HepG2 (cell line): ENCODE results near the gene HTRA3. TPM values are rescaled to one million over a fixed set of nuclear protein-coding genes. Genes with fewer than 3 reads are reported as not detected.
A peak's percentile ranks its signal among the peaks of the same experiment; 100 is the strongest.

Source experiments
- ATAC-seq: fragments of 200-7000 bp; cut with Tn5 transposase; 3 replicates; pipeline ENCODE4 v1.9.1; 2020; ENCODE audit warnings: mild to moderate bottlenecking, moderate library complexity
- BruUV-seq: library from RNA; stranded (reverse); fragments of 400-500 nt; replicated peaks from 2 replicates; lab custom pipeline; 2021; lab: Mats Ljungman, UMichigan
- CTCF ChIA-PET: fragments of 300-600 bp; formaldehyde crosslinking; extraction: SDS; loops from one replicate; lab custom pipeline; 2021; ENCODE audit warnings: low total read pairs, inconsistent platforms, low intra/inter-chr PET ratio; lab: Yijun Ruan, JAX
- POLR2A ChIA-PET: fragments of 350-600 bp; sonication (Branson Sonifier 250); formaldehyde crosslinking; loops from one replicate; lab custom pipeline; 2020; ENCODE audit warnings: antibody characterized with exemption, inconsistent platforms; lab: Yijun Ruan, JAX
- DNase-seq: peaks from one replicate; pipeline ENCODE4 v3.0.0-alpha.2; 2015; ENCODE audit warnings: low spot score
- FAIRE-seq: peaks from 3 replicates; lab custom pipeline; 2011; peaks lifted over from hg19 to GRCh38; lab: Jason Lieb, UNC
- H2AFZ ChIP-seq: one replicate; pipeline ENCODE4 v1.6.1; 2011; ENCODE audit warnings: low read length, inconsistent platforms
- H3K27ac ChIP-seq: fragments of 300-600 bp; 3 replicates; pipeline ENCODE4 v1.8.0; 2011; ENCODE audit warnings: mixed run types, mild to moderate bottlenecking, mixed read lengths, low read length, inconsistent platforms; ENCODE audit not compliant: insufficient read depth; ENCODE audit errors: extremely low read length
- H3K27me3 ChIP-seq, 2 experiments: fragments of 200-600 bp in 1 of 2; 2 replicates in 1 of 2; 3 replicates in 1 of 2; pipeline versions ENCODE4 v1.6.0 to v1.8.0; 2011; ENCODE audit warnings: low read length in 2 of 2, mild to moderate bottlenecking in 2 of 2, moderate library complexity in 2 of 2, inconsistent platforms in 1 of 2; ENCODE audit not compliant: insufficient read depth in 2 of 2, control insufficient read depth in 1 of 2
- H3K36me3 ChIP-seq, 2 experiments: fragments of 200-600 bp in 1 of 2; replicated peaks in 1 of 2; 2 replicates in 1 of 2; 3 replicates in 1 of 2; pipeline versions ENCODE4 v1.5.1 to v1.8.0; 2011; ENCODE audit warnings: low read length in 2 of 2, inconsistent platforms in 1 of 2; ENCODE audit not compliant: insufficient read depth in 2 of 2, control insufficient read depth in 1 of 2
- H3K4me1 ChIP-seq: 2 replicates; pipeline ENCODE4 v1.5.1; 2012; ENCODE audit warnings: low read length, inconsistent platforms; ENCODE audit not compliant: insufficient read depth
- H3K4me2 ChIP-seq: 2 replicates; pipeline ENCODE4 v1.6.0; 2011; ENCODE audit warnings: low read depth, low read length, inconsistent platforms
- H3K4me3 ChIP-seq, 3 experiments: fragments of 200-600 bp in 1 of 3; sonication (generic), shearing (Covaris generic) in 1 of 3; replicated peaks in 1 of 3; 2 replicates each; pipeline ENCODE4 v1.5.1; 2011 to 2016; ENCODE audit warnings: low read length in 3 of 3, inconsistent platforms in 2 of 3, low read depth in 2 of 3, mild to moderate bottlenecking in 2 of 3, control low read depth in 1 of 3, mixed read lengths in 1 of 3; ENCODE audit not compliant: insufficient read depth in 1 of 3
- H3K79me2 ChIP-seq: one replicate; pipeline ENCODE4 v1.6.1; 2011; ENCODE audit warnings: low read length, inconsistent platforms; ENCODE audit not compliant: insufficient read depth
- H3K9ac ChIP-seq: 2 replicates; pipeline ENCODE4 v1.6.0; 2011; ENCODE audit warnings: mild to moderate bottlenecking, low read depth, low read length, inconsistent platforms; ENCODE audit not compliant: insufficient read depth
- H3K9me3 ChIP-seq: 2 replicates; pipeline ENCODE4 v1.5.1; 2012; ENCODE audit warnings: mild to moderate bottlenecking, low read length
- H4K20me1 ChIP-seq: 2 replicates; pipeline ENCODE4 v1.6.0; 2011; ENCODE audit warnings: inconsistent platforms, mild to moderate bottlenecking, low read length, moderate library complexity; ENCODE audit not compliant: insufficient read depth
- GABPA ChIP-seq, 2 experiments: IDR thresholded peaks; 2 replicates each; pipeline ENCODE4 v1.6.1; 2011 to 2016; ENCODE audit warnings: low read depth in 2 of 2, low read length in 1 of 2, missing biosample characterization in 1 of 2, missing genetic modification characterization in 1 of 2
- GABPB1 ChIP-seq: IDR thresholded peaks from 2 replicates; pipeline ENCODE4 v1.6.1; 2016; ENCODE audit warnings: mild to moderate bottlenecking, missing genetic modification reagents, moderate library complexity, missing compliant biosample characterization
- WGBS: methylation state at CpG from one replicate; pipeline ENCODE4 v1.1.6; 2017; ENCODE audit warnings: low lambda C conversion rate; 5-methylcytosine and 5-hydroxymethylcytosine counted together
- in situ Hi-C: cut with HindIII; loops from 2 replicates; pipeline ENCODE4 v1.10.0; 2017; ENCODE audit warnings: low pct_unique_long_range_greater_than_20kb; ENCODE audit not compliant: extremely low pct_ligation_motif_present
- intact Hi-C: fragments of 100-400 bp; cut with micrococcal nuclease; formaldehyde crosslinking; loops from one replicate; pipeline ENCODE4 v1.10.0; 2022; ENCODE audit not compliant: unreplicated experiment
- polyA plus RNA-seq, 8 experiments: library from polyadenylated mRNA; depleted of rRNA in 3 of 8; stranded (reverse) in 7 of 8; unstranded in 1 of 8; fragments of >200 nt; fragmentation: Illumina TruSeq in 4 of 8; extraction: Trizol in 4 of 8; gene quantifications; 2 replicates each; pipeline versions ENCODE4 v1.2.1 to v1.2.3, GENCODE V29; 2011 to 2016; ENCODE audit warnings: low read depth in 4 of 8, missing spikeins in 1 of 8, mixed read lengths in 1 of 8; ENCODE audit not compliant: insufficient read depth in 1 of 8
- total RNA-seq, 5 experiments: library from RNA; depleted of rRNA; stranded (reverse); fragments of >200 nt; fragmentation: Illumina TruSeq; extraction: Trizol; gene quantifications; 2 replicates each; pipeline ENCODE4 v1.2.3, GENCODE V29; 2016; ENCODE audit warnings: low read depth in 1 of 5
- TF ChIP-seq, protein P1 (sequence below): sonication (generic); formaldehyde crosslinking; IDR thresholded peaks from 2 replicates; pipeline ENCODE4 v1.5.1; 2020; ENCODE audit warnings: mild to moderate bottlenecking, missing genetic modification reagents, moderate library complexity

The HTRA3 gene
- total and polyA plus RNA-seq, 2 of the 13 experiments (the other 11 are each of a cell fraction or from before 2014, with no cell fraction given), result 0.17 TPM; not detected in 1

DNA sequence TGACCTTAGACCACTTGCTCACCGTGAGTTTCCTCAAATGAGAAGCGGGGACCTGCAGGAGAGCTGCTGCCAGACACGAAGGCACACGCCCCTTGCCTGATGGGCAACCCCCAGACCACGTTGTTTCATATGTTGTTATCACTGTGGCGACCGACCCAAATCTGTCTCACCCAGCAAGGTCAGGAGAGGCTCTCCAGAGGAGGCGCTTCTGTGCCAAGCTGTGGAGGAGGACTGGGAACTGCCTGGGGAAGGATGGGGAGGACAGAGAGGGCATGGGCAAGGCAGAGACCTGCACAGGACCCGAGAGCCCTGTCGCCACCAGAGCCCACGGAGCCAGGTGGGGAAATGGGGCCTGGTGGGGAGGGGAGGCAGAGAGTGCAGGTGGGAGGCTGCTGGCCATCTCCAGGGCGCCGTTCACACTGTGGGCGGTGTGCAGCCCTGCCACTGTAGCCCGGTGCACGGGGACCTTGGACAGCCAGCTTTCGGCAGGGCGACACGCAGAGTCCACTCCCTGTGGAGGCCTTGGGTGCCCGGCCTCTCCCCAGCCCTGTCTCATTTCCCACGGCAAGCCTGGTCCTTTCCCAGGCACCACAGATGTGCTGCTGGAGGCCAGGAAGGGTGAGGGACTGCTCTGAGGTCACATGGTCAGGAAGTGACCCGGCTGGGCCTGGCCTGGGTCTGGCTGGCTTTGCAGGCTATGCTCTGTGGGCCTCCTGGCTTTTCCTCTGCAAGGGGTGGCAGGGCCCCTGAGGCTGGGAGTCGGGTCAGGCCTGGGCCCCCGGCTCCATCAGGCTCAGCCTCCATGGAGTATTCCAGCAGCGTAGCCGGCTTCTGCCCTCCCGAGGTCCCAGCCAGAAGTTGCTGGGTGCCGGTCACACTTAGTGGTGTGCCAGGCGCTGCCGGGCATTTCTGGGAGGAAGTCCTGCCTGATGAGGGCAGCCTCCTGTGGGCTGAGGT, 3.2 kb downstream of the HTRA3 start:
- no peak overlapping the region for H3K9ac ChIP-seq
- peaks cover 14% of the 10 kb centered on the region for H3K4me1 ChIP-seq
- CTCF ChIA-PET, result no interaction called here
- no peak overlapping the region for H3K4me2 ChIP-seq
- no peaks in the 10 kb centered on the region for H3K9me3 ChIP-seq
- BruUV-seq, result no TSS peak
- no peaks in the 10 kb centered on the region for H3K79me2 ChIP-seq
- no peak overlapping the region for H2AFZ ChIP-seq
- no peak overlapping the region for H3K4me3 ChIP-seq
- H3K27me3 ChIP-seq, result peaks cover 15 to 79% of the 10 kb centered on the region in 2 experiments
- H3K27ac ChIP-seq, result no peak overlapping the region
- peak; percentile 28 for ATAC-seq
- no peak for FAIRE-seq
- intact Hi-C loops, result no loop called here
- TF ChIP-seq GABPA (IDR thresholded peaks at IDR 0.05; ENCODE audit: low read depth, low read length) (no peak), GABPA (CRISPR knock-in tag; IDR thresholded peaks at IDR 0.05; ENCODE audit: low read depth) (no peak), GABPB1 (CRISPR knock-in tag) (peak; percentile 46; the same call in 1 of the 2 replicates)
- TF ChIP-seq, protein P1, sequence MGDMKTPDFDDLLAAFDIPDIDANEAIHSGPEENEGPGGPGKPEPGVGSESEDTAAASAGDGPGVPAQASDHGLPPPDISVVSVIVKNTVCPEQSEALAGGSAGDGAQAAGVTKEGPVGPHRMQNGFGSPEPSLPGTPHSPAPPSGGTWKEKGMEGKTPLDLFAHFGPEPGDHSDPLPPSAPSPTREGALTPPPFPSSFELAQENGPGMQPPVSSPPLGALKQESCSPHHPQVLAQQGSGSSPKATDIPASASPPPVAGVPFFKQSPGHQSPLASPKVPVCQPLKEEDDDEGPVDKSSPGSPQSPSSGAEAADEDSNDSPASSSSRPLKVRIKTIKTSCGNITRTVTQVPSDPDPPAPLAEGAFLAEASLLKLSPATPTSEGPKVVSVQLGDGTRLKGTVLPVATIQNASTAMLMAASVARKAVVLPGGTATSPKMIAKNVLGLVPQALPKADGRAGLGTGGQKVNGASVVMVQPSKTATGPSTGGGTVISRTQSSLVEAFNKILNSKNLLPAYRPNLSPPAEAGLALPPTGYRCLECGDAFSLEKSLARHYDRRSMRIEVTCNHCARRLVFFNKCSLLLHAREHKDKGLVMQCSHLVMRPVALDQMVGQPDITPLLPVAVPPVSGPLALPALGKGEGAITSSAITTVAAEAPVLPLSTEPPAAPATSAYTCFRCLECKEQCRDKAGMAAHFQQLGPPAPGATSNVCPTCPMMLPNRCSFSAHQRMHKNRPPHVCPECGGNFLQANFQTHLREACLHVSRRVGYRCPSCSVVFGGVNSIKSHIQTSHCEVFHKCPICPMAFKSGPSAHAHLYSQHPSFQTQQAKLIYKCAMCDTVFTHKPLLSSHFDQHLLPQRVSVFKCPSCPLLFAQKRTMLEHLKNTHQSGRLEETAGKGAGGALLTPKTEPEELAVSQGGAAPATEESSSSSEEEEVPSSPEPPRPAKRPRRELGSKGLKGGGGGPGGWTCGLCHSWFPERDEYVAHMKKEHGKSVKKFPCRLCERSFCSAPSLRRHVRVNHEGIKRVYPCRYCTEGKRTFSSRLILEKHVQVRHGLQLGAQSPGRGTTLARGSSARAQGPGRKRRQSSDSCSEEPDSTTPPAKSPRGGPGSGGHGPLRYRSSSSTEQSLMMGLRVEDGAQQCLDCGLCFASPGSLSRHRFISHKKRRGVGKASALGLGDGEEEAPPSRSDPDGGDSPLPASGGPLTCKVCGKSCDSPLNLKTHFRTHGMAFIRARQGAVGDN (CRISPR knock-in tag), result peak; percentile 27; the same call in 1 of the 2 replicates
- H3K36me3 ChIP-seq, result no peaks in the 10 kb centered on the region
- in situ Hi-C loops, result no loop called here
- POLR2A ChIA-PET, result no interaction called here
- 13% methylated on average over 3 of the region's 30 CpGs for WGBS
- no peak for DNase-seq
- no peaks in the 10 kb centered on the region for H4K20me1 ChIP-seq
